Measurements from ENCODE around the gene MCF2L.

DNA sequence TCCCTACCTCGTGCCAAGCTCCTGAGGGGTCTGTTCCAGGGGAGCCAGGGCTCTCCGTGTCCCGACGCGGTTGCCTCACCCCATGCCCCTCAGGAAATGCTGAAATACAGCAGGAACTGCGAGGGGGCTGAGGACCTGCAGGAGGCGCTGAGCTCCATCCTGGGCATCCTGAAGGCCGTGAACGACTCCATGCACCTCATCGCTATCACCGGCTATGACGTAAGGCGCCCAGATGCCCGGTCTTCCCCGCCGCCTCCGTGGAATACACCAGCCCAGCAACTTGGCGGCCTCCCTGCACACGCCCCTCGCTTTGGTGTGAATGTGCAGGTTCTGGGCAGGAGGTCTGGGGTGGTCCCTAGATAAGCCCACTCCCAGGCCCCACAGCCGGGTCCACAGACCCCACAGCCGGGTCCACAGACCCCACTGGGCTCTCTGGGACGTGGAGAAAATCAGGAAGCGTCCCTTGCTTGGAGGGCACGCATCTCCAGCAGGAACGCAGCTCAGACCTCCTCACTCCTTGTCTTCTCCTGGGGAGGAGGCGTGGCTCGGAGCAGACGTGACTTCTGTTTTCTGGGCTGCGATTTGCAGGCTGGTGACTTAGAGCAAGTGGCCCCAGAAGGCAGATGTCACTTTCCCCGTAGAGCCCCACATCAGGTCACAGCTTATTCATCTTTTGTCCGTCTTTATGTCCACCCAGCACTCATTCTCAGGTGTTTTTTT lies 117.2 kb downstream of the MCF2L start:
- no peak for TF ChIP-seq SMC3 (conservative IDR thresholded peaks at IDR 0.05; ENCODE audit: poor library complexity)
- TF ChIP-seq, protein P1, sequence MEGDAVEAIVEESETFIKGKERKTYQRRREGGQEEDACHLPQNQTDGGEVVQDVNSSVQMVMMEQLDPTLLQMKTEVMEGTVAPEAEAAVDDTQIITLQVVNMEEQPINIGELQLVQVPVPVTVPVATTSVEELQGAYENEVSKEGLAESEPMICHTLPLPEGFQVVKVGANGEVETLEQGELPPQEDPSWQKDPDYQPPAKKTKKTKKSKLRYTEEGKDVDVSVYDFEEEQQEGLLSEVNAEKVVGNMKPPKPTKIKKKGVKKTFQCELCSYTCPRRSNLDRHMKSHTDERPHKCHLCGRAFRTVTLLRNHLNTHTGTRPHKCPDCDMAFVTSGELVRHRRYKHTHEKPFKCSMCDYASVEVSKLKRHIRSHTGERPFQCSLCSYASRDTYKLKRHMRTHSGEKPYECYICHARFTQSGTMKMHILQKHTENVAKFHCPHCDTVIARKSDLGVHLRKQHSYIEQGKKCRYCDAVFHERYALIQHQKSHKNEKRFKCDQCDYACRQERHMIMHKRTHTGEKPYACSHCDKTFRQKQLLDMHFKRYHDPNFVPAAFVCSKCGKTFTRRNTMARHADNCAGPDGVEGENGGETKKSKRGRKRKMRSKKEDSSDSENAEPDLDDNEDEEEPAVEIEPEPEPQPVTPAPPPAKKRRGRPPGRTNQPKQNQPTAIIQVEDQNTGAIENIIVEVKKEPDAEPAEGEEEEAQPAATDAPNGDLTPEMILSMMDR (IDR thresholded peaks at IDR 0.05; ENCODE audit: poor library complexity, severe bottlenecking): no peak
- TF ChIP-seq, protein P2, sequence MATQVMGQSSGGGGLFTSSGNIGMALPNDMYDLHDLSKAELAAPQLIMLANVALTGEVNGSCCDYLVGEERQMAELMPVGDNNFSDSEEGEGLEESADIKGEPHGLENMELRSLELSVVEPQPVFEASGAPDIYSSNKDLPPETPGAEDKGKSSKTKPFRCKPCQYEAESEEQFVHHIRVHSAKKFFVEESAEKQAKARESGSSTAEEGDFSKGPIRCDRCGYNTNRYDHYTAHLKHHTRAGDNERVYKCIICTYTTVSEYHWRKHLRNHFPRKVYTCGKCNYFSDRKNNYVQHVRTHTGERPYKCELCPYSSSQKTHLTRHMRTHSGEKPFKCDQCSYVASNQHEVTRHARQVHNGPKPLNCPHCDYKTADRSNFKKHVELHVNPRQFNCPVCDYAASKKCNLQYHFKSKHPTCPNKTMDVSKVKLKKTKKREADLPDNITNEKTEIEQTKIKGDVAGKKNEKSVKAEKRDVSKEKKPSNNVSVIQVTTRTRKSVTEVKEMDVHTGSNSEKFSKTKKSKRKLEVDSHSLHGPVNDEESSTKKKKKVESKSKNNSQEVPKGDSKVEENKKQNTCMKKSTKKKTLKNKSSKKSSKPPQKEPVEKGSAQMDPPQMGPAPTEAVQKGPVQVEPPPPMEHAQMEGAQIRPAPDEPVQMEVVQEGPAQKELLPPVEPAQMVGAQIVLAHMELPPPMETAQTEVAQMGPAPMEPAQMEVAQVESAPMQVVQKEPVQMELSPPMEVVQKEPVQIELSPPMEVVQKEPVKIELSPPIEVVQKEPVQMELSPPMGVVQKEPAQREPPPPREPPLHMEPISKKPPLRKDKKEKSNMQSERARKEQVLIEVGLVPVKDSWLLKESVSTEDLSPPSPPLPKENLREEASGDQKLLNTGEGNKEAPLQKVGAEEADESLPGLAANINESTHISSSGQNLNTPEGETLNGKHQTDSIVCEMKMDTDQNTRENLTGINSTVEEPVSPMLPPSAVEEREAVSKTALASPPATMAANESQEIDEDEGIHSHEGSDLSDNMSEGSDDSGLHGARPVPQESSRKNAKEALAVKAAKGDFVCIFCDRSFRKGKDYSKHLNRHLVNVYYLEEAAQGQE (IDR thresholded peaks at IDR 0.05; ENCODE audit: borderline replicate concordance): no peak
- TF ChIP-seq POLR2AphosphoS5 (IDR thresholded peaks at IDR 0.05): no peak
- TF ChIP-seq EP300 (conservative IDR thresholded peaks at IDR 0.05; ENCODE audit: poor library complexity, severe bottlenecking): no peak

All from neural cell (in vitro differentiated cells).